Activated T-cell treated with anti-CD3 and anti-CD28 coated beads for 1 hour (primary cell): ENCODE measurements around the gene SOWAHB.

Experiments used
- DNase-seq: peaks from one replicate; pipeline ENCODE4 v3.0.0-alpha.2; 2020; ENCODE audit warnings: low read depth

SOWAHB gene, protein sequence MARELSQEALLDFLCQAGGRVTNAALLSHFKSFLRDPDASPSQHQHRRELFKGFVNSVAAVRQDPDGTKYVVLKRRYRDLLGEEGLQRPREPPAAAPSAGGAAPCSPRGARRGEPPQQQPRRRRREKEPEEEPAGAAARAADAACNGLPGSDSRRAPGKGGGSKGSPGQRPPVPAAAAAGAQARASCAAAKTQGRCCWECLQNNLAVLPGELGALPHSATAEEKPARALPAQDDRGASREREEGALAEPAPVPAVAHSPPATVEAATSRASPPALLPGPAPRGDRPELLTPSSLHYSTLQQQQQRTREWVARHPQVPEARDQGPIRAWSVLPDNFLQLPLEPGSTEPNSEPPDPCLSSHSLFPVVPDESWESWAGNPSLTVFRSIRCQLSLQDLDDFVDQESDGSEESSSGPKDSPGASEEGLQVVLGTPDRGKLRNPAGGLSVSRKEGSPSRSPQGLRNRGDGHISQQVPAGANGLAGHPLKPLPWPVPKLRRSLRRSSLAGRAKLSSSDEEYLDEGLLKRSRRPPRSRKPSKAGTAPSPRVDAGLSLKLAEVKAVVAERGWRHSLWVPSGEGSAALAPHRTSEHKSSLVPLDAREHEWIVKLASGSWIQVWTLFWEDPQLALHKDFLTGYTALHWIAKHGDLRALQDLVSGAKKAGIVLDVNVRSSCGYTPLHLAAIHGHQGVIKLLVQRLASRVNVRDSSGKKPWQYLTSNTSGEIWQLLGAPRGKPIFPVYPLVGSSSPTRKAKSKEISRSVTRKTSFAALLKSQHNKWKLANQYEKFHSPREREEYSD

DNA sequence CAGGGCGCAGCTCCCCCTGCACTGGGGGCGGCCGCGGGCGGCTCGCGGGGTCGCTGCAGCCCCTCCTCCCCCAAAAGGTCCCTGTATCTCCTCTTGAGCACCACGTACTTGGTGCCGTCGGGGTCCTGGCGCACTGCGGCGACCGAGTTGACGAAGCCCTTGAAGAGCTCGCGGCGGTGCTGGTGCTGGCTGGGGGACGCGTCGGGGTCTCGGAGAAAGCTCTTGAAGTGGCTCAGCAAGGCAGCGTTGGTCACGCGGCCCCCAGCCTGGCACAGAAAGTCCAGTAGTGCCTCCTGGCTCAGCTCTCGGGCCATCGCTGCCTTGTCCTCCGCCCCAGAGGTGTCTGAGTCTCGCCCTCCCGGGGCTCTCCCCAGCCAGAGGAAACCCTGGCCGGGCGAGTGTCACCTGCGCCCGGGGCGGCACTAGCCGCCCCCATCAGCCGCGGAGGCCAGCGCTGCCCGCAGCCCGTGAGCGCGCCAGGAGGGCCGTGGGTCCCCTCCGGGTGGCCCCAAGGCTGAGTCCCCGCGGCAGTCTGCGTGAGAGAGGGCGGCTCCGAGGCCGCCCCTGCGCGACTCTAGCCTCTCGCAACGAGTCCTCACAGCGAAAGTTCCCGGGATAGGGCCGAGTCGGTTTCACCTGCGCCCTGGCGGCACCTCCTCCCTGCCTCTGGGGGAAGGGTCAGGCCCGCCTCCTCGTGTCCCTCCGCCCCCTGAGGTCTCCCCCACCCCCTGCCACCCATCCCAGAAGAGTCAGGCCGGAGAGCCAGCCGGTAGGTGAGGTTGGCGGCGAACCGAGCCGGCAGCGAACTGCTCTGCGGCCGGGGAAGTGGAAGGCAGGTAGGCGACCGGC is at the start of gene SOWAHB:
Gene SOWAHB (minus strand): TSS at position 609 of the 849 bp plus-strand sequence. CDS start 295 bp downstream, at position 314.
- DNase-seq, result peak; percentile 9

DNA sequence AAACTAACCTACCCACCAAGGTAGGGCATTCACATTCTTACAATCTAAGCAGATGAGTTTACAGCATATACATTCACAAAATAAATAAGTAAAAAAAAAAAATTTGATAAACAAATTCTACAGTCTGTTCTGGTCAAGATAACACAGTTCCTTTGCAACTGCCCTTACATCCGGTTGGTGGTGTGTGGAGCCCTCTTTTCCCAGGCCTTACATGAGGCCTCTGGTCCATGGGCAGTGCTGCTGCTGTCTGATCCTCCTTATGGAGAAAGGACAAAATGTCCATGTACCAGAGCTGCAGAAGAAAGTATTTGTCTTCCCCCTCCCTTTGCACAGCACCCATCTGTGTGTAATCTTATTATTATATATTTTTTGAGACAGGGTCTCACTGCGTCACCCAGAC is 49.4 kb upstream of the SOWAHB start:
- DNase-seq, result no peak

DNA sequence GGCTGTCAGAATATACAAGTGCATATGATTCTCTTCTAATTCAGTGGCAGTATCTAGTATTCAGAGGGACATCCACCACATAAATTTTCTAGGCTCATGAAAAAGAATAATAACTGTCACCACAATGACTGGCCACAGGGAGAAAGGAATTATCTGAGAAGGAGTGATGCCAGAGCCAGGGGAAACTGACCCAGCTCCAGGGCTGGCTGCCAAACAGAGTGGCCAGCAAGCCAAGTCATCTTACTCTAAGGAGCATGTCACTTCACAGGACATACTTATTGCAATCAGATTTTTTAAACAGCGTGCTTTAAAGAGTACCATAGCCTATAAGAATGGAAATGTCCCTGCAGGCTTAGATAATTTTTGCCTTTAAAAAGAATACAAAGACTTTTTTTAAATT is 45.8 kb upstream of the SOWAHB start:
- DNase-seq, result no peak

DNA sequence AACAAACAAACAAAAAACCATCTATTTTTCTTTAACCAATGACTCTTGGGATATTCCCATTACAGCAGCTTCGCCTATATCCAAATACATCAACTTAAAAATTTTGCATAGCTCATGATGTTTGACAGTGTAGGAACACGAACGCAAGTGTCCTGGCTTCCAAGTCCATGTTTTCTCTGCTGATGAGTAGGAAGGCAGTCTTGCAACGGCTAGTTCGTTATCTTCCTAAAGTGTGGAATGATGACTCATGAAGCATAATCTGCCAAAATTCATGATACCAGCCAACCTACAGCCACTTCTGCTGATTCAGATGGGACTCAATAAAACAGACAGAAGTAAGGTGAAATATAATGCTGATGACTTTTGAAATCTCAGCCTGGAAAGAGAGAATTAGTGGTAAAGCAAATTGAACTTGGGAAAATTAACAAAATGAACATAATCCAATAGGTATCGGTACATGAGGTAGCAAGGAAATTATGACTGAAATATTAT is 45.2 kb upstream of the SOWAHB start:
- no peak for DNase-seq

GRCh38 chr4:76939184-76939583 is 41.2 kb upstream of the SOWAHB start:
- DNase-seq, result no peak

DNA sequence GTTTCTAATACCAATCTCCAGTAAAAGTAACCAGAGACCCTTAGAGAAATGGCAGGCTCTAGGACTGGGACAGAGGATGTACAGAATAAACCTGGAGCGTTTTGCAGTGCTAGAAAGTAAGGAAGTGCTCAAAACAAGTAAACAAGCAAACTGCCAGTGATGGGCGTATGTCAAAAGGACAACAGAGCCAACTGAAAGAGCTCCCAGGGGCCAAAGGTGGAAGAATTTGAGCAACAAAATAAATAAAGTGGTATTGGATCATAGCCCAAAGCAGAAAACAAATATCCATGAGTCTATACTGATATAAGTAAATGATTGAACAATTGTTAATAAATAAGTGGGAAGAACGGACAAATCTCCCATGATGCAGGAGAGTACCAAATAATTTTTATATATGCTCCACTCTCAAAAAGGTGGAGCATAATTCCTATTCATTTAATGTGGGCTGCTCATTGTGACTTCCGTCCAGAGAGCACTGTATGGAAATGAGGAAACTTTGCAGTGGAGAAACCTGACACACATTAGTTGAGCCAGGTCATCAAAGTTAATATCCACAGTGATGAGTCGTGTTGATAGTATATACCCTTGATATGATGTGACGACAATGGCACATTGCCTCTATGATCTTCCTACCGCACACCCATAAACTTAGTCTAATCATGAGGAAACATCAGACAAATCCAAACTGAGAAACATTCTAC is 33.8 kb upstream of the SOWAHB start:
- no peak for DNase-seq

- no peak for DNase-seq
Measured at GRCh38 chr4:76931087-76931486, 33.1 kb upstream of the SOWAHB start.

- no peak for DNase-seq
Measured at GRCh38 chr4:76930685-76931084, 32.7 kb upstream of the SOWAHB start.

DNA sequence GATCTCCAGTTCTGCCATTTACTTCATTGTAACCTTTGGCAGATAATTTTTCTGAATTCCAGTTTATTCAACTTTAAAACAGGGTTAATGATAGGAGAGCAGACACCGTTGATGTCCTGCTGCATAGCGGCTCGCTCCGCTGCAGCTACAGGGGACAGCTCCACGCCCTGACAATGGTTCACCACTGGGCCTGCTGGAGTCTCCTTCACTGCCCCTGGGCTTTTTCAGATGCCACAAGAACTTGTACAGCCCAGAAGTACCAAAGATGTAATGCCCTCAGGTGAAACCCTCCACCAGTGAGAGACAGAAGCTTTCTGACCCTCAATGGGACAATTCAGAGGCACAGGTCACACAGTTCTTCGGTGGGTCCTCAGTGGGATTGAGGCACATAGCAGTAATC is 28.9 kb upstream of the SOWAHB start:
- no peak for DNase-seq

DNA sequence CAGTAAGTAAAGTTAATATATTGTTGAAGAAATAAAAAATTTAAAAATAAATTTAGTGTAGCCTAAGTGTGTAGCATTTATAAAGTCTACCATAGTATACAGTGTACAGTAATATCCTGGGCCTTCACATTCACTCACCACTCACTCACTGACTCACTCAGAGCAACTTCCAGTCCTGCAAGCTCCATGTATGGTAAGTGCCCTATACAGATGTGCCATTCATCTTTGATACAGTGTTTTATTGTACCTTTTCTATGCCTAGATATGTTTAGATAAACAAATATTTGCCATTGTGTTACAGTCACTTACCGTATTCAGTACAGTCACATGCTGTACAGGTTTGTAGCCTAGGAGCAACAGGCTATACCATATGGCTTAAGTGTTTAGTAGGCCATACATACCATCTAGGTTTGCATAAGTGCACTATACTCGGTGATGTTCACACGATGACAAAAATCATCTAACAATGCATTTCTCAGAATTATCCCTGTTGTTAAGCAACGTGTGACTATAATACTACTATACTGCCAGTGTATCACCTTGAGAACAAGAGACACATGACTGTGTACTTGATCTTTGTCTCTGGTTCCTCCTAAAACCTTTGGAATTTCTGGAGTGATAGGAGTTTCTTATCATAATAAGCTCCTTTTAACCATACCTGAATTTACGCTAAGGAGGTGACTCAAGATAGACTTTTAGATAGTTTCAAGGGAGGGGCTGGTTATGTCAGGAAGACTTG is 25.8 kb upstream of the SOWAHB start:
- no peak for DNase-seq

GRCh38 chr4:76920715-76921114 is 22.8 kb upstream of the SOWAHB start:
- DNase-seq, result no peak

DNA sequence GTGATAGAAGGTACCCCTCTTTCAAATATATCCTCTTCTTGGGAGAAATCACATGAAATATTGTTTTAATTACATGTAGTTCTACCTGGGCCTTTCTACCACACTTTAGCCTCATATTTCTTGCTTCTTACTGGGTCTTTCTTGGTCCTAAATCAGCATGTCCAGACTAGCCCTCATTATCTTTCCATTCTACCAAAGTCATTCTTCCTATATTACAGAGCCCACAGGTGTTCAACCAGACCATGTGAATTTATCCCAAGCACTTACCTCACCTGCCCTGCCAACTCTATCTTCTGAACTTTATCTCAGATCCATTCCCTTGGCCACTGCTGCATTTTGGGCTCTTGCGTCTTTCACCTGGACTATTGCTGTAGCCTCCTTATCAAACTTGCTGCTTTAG is 11.8 kb upstream of the SOWAHB start:
- DNase-seq, result no peak

- no peak for DNase-seq
Measured at GRCh38 chr4:76905521-76905920, 7.6 kb upstream of the SOWAHB start.

DNA sequence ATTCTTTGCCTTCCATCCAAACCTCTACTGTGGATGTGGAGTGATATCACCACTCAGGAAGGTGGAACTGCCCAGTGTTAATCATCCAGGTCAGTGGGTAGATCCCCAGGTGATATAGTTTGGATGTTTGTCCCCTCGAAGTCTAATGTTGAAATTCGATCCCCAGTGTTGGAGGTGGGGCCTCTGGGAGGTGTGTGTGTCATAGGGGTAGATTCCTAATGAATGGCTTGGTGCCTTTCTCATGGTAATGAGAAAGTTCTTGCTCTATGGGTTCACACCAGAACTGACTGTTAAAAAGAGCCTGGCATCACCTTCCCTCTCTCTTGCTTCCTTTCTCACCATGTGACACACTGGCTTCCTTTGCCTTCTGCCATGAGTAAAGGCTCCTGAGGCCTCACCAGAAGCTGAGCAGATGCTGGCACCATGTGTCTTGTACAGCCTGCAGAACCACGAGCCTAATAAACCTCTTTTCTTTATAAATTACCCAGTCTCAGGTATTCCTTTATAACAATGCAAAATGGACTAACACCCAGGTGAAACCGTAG is 6.8 kb upstream of the SOWAHB start:
- no peak for DNase-seq

GRCh38 chr4:76902233-76902890 is 4.4 kb upstream of the SOWAHB start:
- no peak for DNase-seq

DNA sequence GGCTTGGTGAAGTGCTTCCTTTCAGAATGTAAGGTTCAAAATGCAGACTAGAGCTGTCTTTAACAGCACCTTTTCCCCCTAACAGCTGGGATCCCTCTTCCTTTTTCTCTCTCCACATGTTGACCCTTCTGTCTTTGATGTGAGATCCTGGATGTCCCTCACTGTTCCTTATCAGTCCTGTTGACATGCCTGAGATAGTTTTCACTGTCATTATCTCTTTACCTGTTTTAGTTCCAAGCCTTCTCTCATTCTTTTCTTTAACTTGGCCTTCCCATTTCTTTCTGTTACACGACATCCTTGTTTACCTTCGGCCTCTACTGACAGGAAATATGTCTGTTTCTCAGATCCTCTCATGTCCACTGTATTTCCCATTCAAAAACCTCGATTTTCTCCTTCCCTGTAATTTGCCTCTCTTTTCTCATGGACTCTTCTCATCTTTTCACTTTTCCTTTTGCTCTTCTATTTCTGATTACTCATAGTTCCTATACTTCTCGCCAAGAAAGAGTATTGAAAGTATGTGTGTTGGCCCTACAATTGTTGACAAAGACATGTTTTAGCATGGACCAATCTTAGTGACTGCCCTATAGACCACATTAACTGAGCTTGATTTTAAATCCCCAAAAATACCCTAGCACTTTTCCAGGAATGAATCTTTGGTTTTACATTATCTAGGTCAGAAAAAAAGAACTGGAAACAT is 1.2 kb upstream of the SOWAHB start:
- DNase-seq, result no peak

DNA sequence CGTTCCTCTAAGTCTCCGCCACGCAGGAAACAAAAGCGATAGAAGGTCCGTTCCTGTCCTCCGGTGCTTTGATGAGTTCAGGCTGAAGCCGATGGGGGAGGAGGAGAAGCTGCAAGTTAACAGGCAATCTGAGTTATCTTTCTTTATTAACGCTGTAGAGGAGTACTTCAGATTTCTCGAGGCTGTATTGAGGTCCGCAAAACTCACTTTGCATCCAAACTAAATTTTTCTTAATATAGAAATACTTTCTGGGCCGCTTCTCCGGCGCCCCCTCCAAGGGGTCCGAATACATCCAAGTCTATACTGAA is 395 bp upstream of the SOWAHB start:
- DNase-seq, result no peak

GRCh38 chr4:76896614-76897535 is 1.1 kb downstream of the SOWAHB start:
- DNase-seq, result peak; percentile 28

DNA sequence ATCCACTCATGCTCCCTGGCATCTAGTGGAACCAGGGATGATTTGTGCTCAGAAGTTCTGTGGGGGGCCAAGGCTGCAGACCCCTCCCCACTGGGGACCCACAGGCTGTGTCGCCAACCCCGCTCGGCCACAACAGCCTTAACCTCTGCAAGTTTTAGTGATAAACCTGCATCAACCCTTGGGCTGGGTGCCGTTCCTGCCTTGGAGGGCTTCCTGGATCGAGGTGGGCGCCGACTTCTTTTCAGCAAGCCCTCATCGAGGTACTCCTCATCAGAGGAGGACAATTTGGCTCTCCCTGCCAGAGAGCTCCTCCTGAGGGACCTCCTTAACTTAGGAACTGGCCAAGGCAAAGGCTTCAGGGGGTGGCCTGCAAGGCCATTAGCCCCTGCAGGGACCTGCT is 1.9 kb downstream of the SOWAHB start:
- no peak for DNase-seq
